OCI-LY7 (cell line): Measurements from ENCODE around the gene CEACAM6. TPM values are rescaled to one million over a fixed set of nuclear protein-coding genes. Genes with fewer than 3 reads are reported as not detected.
"Not testable (repeated sequence)": the region's sequence is repeated elsewhere in the genome, so short reads cannot be mapped to it uniquely, and the experiment has no call there.

Experiments used
- BruUV-seq: library from RNA; stranded (reverse); fragments of 400-500 nt; replicated peaks from 2 replicates; lab custom pipeline; 2021; lab: Mats Ljungman, UMichigan
- CTCF ChIA-PET: fragments of 300-600 bp; sonication (Branson Sonifier 250); formaldehyde crosslinking; loops from one replicate; lab custom pipeline; 2022; ENCODE audit warnings: antibody characterized with exemption; ENCODE audit not compliant: unreplicated experiment; lab: Charles Lee
- POLR2A ChIA-PET: fragments of 300-600 bp; sonication (Branson Sonifier 250); formaldehyde crosslinking; loops from one replicate; lab custom pipeline; 2022; ENCODE audit warnings: antibody characterized with exemption; lab: Charles Lee
- DNase-seq: peaks from one replicate; pipeline ENCODE4 v3.0.0-alpha.2; 2015; ENCODE audit warnings: low spot score
- H2AFZ ChIP-seq: fragments of 200-600 bp; sonication (generic), shearing (Covaris generic); 2 replicates; pipeline ENCODE4 v1.6.1; 2014; ENCODE audit warnings: mild to moderate bottlenecking, antibody characterized with exemption, low read length, moderate library complexity
- H3K27ac ChIP-seq: fragments of 200-600 bp; sonication (generic); 2 replicates; pipeline ENCODE4 v1.5.1; 2014; ENCODE audit warnings: mixed run types, low read depth, mild to moderate bottlenecking, moderate library complexity, low read length, inconsistent platforms; ENCODE audit not compliant: poor library complexity, severe bottlenecking
- H3K36me3 ChIP-seq: fragments of 200-600 bp; sonication (generic); 2 replicates; pipeline ENCODE4 v1.6.1; 2014; ENCODE audit warnings: mild to moderate bottlenecking, antibody characterized with exemption, low read length, moderate library complexity, mixed read lengths; ENCODE audit not compliant: insufficient read depth
- H3K4me1 ChIP-seq: fragments of 200-600 bp; sonication (generic); 2 replicates; pipeline ENCODE4 v1.5.1; 2014; ENCODE audit warnings: mild to moderate bottlenecking, low read length; ENCODE audit not compliant: insufficient read depth, poor library complexity, severe bottlenecking
- H3K4me2 ChIP-seq: fragments of 200-600 bp; sonication (generic); 2 replicates; pipeline ENCODE4 v1.6.1; 2014; ENCODE audit warnings: mild to moderate bottlenecking, low read length
- H3K4me3 ChIP-seq: fragments of 200-600 bp; sonication (generic); 2 replicates; pipeline ENCODE4 v1.5.1; 2014; ENCODE audit warnings: mild to moderate bottlenecking, low read depth, low read length; ENCODE audit not compliant: poor library complexity, severe bottlenecking
- H3K79me2 ChIP-seq: fragments of 200-600 bp; sonication (generic); 2 replicates; pipeline ENCODE4 v1.6.1; 2016; ENCODE audit warnings: low read depth, mild to moderate bottlenecking, low read length, moderate library complexity, mixed read lengths; ENCODE audit not compliant: insufficient read depth
- H3K9me2 ChIP-seq: fragments of 200-600 bp; sonication (generic); 2 replicates; pipeline ENCODE4 v1.6.1; 2016; ENCODE audit warnings: mild to moderate bottlenecking, low read length, mixed read lengths; ENCODE audit not compliant: insufficient read depth
- H3K9me3 ChIP-seq: fragments of 200-600 bp; sonication (generic); 2 replicates; pipeline ENCODE4 v1.6.1; 2014; ENCODE audit warnings: mild to moderate bottlenecking, mixed run types, low read length, mixed read lengths
- H4K20me1 ChIP-seq: fragments of 200-600 bp; sonication (generic); 2 replicates; pipeline ENCODE4 v1.6.1; 2014; ENCODE audit warnings: mild to moderate bottlenecking, antibody characterized with exemption, low read length, moderate library complexity, mixed read lengths; ENCODE audit not compliant: insufficient read depth
- CTCF ChIP-seq: fragments of 200-600 bp; sonication (generic); conservative IDR thresholded peaks from 2 replicates; pipeline ENCODE4 v1.5.1; 2014; ENCODE audit warnings: mild to moderate bottlenecking, antibody characterized with exemption, low read length, moderate library complexity, mixed read lengths
- EZH2phosphoT487 ChIP-seq: fragments of 200-600 bp; sonication (generic); IDR thresholded peaks from 2 replicates; pipeline ENCODE4 v1.6.1; 2018; ENCODE audit warnings: low read depth, borderline replicate concordance, mild to moderate bottlenecking, mixed run types, antibody characterized with exemption, low read length, moderate library complexity, mixed read lengths
- intact Hi-C: fragments of 100-400 bp; cut with micrococcal nuclease; formaldehyde crosslinking; loops from one replicate; pipeline ENCODE4 v1.10.0; 2022; ENCODE audit not compliant: unreplicated experiment
- total RNA-seq, 2 experiments: library from RNA; depleted of rRNA in 1 of 2; stranded (reverse); fragments of >200 nt in 1 of 2; shearing (Covaris generic) in 1 of 2; gene quantifications; 2 replicates each; pipeline ENCODE4 v1.2.3, GENCODE V29; 2014 to 2022

Gene CEACAM6
- total RNA-seq, 2 experiments from 2014 or later, result not detected

- no peaks in the 10 kb centered on the region for H4K20me1 ChIP-seq
- POLR2A ChIA-PET, result no interaction called here
- BruUV-seq, result no TSS peak
- intact Hi-C loops, result no loop called here
- TF ChIP-seq EZH2phosphoT487, result no peak
- no peak for TF ChIP-seq CTCF
- no peaks in the 10 kb centered on the region for H3K36me3 ChIP-seq
- H3K4me3 ChIP-seq, result no peak overlapping the region
- H2AFZ ChIP-seq, result no peak overlapping the region
- H3K79me2 ChIP-seq, result no peaks in the 10 kb centered on the region
- no peak overlapping the region for H3K27ac ChIP-seq
- H3K4me1 ChIP-seq, result no peaks in the 10 kb centered on the region
- CTCF ChIA-PET, result no interaction called here
- no peak overlapping the region for H3K4me2 ChIP-seq
- no peaks in the 10 kb centered on the region for H3K9me3 ChIP-seq
- DNase-seq, result no peak
- no peaks in the 10 kb centered on the region for H3K9me2 ChIP-seq
Measured at GRCh38 chr19:41767115-41767514, 11.8 kb downstream of the CEACAM6 start.

GRCh38 chr19:41768105-41768504 lies 12.8 kb downstream of the CEACAM6 start:
- H3K4me1 ChIP-seq, H2AFZ ChIP-seq, H3K4me2 ChIP-seq, H3K27ac ChIP-seq, H3K4me3 ChIP-seq, intact Hi-C loops, H3K9me2 ChIP-seq, H3K36me3 ChIP-seq, POLR2A ChIA-PET, H3K9me3 ChIP-seq, CTCF ChIA-PET, BruUV-seq, DNase-seq, H3K79me2 ChIP-seq, H4K20me1 ChIP-seq: not testable (repeated sequence)

GRCh38 chr19:41769608-41770007 lies 14.3 kb downstream of the CEACAM6 start:
- TF ChIP-seq CTCF (no peak), EZH2phosphoT487 (no peak)
- Histone ChIP-seq H3K4me3 (no peak overlapping the region), H3K27ac (no peak overlapping the region), H2AFZ (no peak overlapping the region), H3K9me2 (no peaks in the 10 kb centered on the region), H3K4me2 (no peak overlapping the region), H4K20me1 (no peaks in the 10 kb centered on the region), H3K36me3 (no peaks in the 10 kb centered on the region), H3K79me2 (no peaks in the 10 kb centered on the region), H3K4me1 (no peaks in the 10 kb centered on the region), H3K9me3 (no peaks in the 10 kb centered on the region)
- BruUV-seq, result no TSS peak
- DNase-seq, result no peak
- POLR2A ChIA-PET, result interaction anchor here (0.7 kb wide), 1 partner anchor 826 kb away, joined by 3 read pairs; no protein-coding TSS in a partner anchor
- intact Hi-C loops, result no loop called here
- CTCF ChIA-PET, result no interaction called here
